PC-3 (cell line): Measurements from ENCODE around the gene REXO4.

Source experiments
- CTCF ChIP-seq: fragments of 300-600 bp; sonication (generic); conservative IDR thresholded peaks from 2 replicates; pipeline ENCODE4 v1.5.1; 2017; ENCODE audit warnings: antibody characterized with exemption, low read depth, mild to moderate bottlenecking, low read length
- EZH2 ChIP-seq: fragments of 300-600 bp; sonication (generic); IDR thresholded peaks from one replicate; pipeline ENCODE4 v1.6.1; 2017; ENCODE audit warnings: antibody characterized with exemption, mild to moderate bottlenecking, low read length; ENCODE audit not compliant: unreplicated experiment
- EZH2phosphoT487 ChIP-seq: fragments of 300-600 bp; sonication (generic); IDR thresholded peaks from 2 replicates; pipeline ENCODE4 v1.6.1; 2018; ENCODE audit warnings: mild to moderate bottlenecking, antibody characterized with exemption, low read length, borderline replicate concordance

GRCh38 chr9:133375116-133375723 lies 42.6 kb downstream of the REXO4 start:
- TF ChIP-seq CTCF (no peak; the same call in 1 of the 2 replicates), EZH2 (no peak), EZH2phosphoT487 (no peak)
